Heart left ventricle (tissue), 16 donors: Measurements from ENCODE around the gene RUNX1. TPM values are rescaled to one million over a fixed set of nuclear protein-coding genes. Genes with fewer than 3 reads are reported as not detected.

Source experiments
- ATAC-seq, 4 donors: fragments of 200-7000 bp; cut with Tn5 transposase; one replicate each; pipeline ENCODE4 v1.9.1; 2020 to 2022; ENCODE audit warnings: moderate library complexity in 4 of 4, mild to moderate bottlenecking in 3 of 4, moderate number of reproducible peaks in 1 of 4
- DNase-seq, 5 donors: peaks; one replicate each; pipeline ENCODE4 v3.0.0-alpha.2; 2020
- H3K27ac ChIP-seq, 12 donors: fragments of 200-600 bp; sonication (generic) in 4 of 12; one replicate each; pipeline versions ENCODE4 v1.5.0 to v1.8.0; 2016 to 2022; ENCODE audit warnings: mild to moderate bottlenecking in 2 of 12
- H3K27me3 ChIP-seq, 9 donors: fragments of 200-600 bp; sonication (generic) in 2 of 9; one replicate each; pipeline versions ENCODE4 v1.5.1 to v1.8.0; 2016 to 2022; ENCODE audit warnings: mild to moderate bottlenecking in 3 of 9
- H3K36me3 ChIP-seq, 9 donors: fragments of 200-600 bp; sonication (generic) in 2 of 9; one replicate each; pipeline versions ENCODE4 v1.5.0 to v1.8.0; 2018 to 2022; ENCODE audit warnings: mild to moderate bottlenecking in 2 of 9
- H3K4me1 ChIP-seq, 12 donors: fragments of 200-600 bp; sonication (generic) in 4 of 12; one replicate each; pipeline versions ENCODE4 v1.5.0 to v1.8.0; 2016 to 2022; ENCODE audit warnings: mild to moderate bottlenecking in 3 of 12
- H3K4me3 ChIP-seq, 12 donors: fragments of 200-600 bp; sonication (generic) in 4 of 12; one replicate each; pipeline versions ENCODE4 v1.5.0 to v1.8.0; 2017 to 2022; ENCODE audit warnings: mild to moderate bottlenecking in 9 of 12, moderate library complexity in 4 of 12
- H3K9me3 ChIP-seq, 12 donors: fragments of 200-600 bp; sonication (generic) in 4 of 12; one replicate each; pipeline versions ENCODE4 v1.5.0 to v1.8.0; 2016 to 2022; ENCODE audit warnings: mild to moderate bottlenecking in 1 of 12
- POLR2A ChIP-seq, 2 donors: fragments of 450-650 bp; IDR thresholded peaks; one replicate each; pipeline ENCODE4 v1.6.1; 2017; ENCODE audit warnings: antibody characterized with exemption in 2 of 2, mild to moderate bottlenecking in 2 of 2, moderate library complexity in 2 of 2
- WGBS, 4 donors: extraction: QIAGEN DNeasy Blood & Tissue Kit in 2 of 4; methylation state at CpG; one replicate each; pipeline versions ENCODE4 v1.1.5 to v1.1.7; 2013 to 2018; 5-methylcytosine and 5-hydroxymethylcytosine counted together
- intact Hi-C, 10 donors: fragments of 100-400 bp; cut with DNase I; formaldehyde crosslinking; loops; one replicate each; pipeline versions ENCODE4 v1.11.1 to v1.14.2; 2022
- polyA plus RNA-seq, 2 donors: library from polyadenylated mRNA; stranded (reverse); fragments of 200-250 nt; gene quantifications; one replicate each; pipeline ENCODE4 v1.2.3, GENCODE V29; 2013
- total RNA-seq, 9 donors: library from RNA; depleted of rRNA in 2 of 9; stranded (reverse); fragments of >200 nt in 2 of 9; fragmentation: NEBNext Ultra II Directional in 3 of 9; extraction: Animal tissue kit (Norgen Biotek cat#: 25700) in 3 of 9; gene quantifications; one replicate each; pipeline versions ENCODE4 v1.1.0 to v1.2.4, GENCODE V29; 2016 to 2023
- TF ChIP-seq, protein P1 (sequence below), 12 donors: fragments of 200-600 bp; sonication (generic) in 4 of 12; IDR thresholded peaks; one replicate each; pipeline versions ENCODE4 v1.5.0 to v1.8.0; 2018 to 2022; ENCODE audit warnings: antibody characterized with exemption in 12 of 12, mild to moderate bottlenecking in 5 of 12
- donor health status: ischemic (EF 13 %, LVEDD 7.1; RV severe dilation, severe dysfunction).
- donor health status: healthy with polysubstance abuse.
- donor health status: DM: no; HTN: yes; CAD: no.
- donor health status: DM: no; HTN: no; CAD: no.
- donor health status: ischemic (EF 25% LVEDD 6.9; RV normal size, moderate dysfunction).
- donor health status: ischemic (EF 25% LVEDD 5.7; RV mildly dilated, moderate dysfunction).
- donor health status: healthy.
- donor health status: DM: yes; HTN: yes; CAD: no.
- donor health status: ischemic (EF 35%, LVEDD 5.7; RV mildly dilated, moderate dysfunction).
- donor health status: nonischemic (EF 11% LVEDD 7.7; RV severe dilation, severe dysfunction).
- donor health status: DM: yes; HTN: yes; CAD: no.
- donor health status: PGD.
- donor health status: ischemic (EF 29% LVEDD 5.4; RV normal size, mild dysfunction).
- donor health status: nonischemic (EF 23%, LVEDD 6.1; RV moderate dilation, normal function).

The RUNX1 gene
- total and polyA plus RNA-seq, 11 donors, result 0.61 to 54.5 (median 4.1) TPM

DNA sequence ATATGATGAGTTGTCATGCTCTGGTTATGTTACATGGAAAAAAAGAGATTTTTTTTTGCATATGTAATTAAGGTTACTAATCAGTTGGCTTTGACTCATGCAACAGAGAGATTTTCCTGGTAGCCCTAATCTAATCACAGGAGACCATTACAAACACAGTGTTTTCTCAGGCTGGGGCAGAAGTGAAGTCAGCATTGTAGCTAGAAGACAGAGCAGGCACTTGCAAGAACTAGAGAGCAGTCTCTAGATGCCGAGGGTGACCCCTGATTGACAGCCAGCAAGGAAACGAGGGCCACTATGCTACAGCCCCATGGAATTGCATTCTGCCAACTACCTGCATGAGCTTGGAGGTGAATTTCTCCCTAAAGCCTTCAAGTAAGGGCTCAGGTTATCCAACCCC, 151.3 kb downstream of the RUNX1 start:
- ATAC-seq, result no peak
- Histone ChIP-seq H3K27me3 (peaks cover 0 to 53% (median 6%) of the 10 kb centered on the region in 9 donors), H3K27ac (no peak overlapping the region), H3K4me1 (no peaks in the 10 kb centered on the region), H3K4me3 (no peak overlapping the region), H3K9me3 (peaks cover 0 to 21% (median 8%) of the 10 kb centered on the region in 12 donors), H3K36me3 (no peaks in the 10 kb centered on the region)
- TF ChIP-seq, protein P1, sequence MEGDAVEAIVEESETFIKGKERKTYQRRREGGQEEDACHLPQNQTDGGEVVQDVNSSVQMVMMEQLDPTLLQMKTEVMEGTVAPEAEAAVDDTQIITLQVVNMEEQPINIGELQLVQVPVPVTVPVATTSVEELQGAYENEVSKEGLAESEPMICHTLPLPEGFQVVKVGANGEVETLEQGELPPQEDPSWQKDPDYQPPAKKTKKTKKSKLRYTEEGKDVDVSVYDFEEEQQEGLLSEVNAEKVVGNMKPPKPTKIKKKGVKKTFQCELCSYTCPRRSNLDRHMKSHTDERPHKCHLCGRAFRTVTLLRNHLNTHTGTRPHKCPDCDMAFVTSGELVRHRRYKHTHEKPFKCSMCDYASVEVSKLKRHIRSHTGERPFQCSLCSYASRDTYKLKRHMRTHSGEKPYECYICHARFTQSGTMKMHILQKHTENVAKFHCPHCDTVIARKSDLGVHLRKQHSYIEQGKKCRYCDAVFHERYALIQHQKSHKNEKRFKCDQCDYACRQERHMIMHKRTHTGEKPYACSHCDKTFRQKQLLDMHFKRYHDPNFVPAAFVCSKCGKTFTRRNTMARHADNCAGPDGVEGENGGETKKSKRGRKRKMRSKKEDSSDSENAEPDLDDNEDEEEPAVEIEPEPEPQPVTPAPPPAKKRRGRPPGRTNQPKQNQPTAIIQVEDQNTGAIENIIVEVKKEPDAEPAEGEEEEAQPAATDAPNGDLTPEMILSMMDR (IDR thresholded peaks at IDR 0.05), result no peak
- TF ChIP-seq POLR2A (IDR thresholded peaks at IDR 0.05), result no peak
- intact Hi-C loops, result loop anchor here in 6 of 10 donors (10.0 kb wide), 8 partner anchors 147 to 937 kb away; partner anchors contain the start of gene RUNX1 (in 1 of the 6)
- 58 to 79% (median 64%) methylated on average over 2 of the region's 2 CpGs for WGBS, 4 donors
- no peak for DNase-seq

DNA sequence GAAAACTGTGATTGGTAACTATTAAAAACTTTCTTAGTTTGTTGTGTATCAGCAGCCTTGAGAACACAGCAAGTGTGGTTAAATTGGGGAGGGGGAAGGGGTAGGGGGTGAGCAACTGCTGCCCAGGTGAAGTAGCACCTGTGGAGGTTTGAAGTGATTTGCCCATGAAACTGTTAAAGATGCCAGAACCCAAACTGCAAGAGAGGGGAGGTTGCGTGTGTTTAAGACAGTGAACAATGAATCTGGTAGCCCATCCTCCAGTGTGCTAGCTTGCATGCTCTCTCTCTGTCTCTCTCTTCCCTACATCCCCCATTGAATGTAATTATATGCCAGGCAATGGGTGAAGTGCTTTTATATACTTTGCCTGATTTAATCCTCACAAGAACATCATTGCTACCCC, 154.7 kb downstream of the RUNX1 start:
- DNase-seq (no peak), ATAC-seq (no peak)
- no peaks in the 10 kb centered on the region for H3K36me3 ChIP-seq
- H3K9me3 ChIP-seq, result peaks cover 0 to 21% (median 8%) of the 10 kb centered on the region in 12 donors
- intact Hi-C loops, result loop anchor here (5.0 to 10.0 kb wide), 13 partner anchors 150 to 948 kb away; partner anchors contain the start of gene RUNX1 (in 2 of the 10)
- peaks cover 10 to 71% (median 38%) of the 10 kb centered on the region in 9 donors for H3K27me3 ChIP-seq
- WGBS, 4 donors, result 60 to 65% (median 63%) methylated on average over 1 of the region's 1 CpG
- H3K27ac ChIP-seq, result no peak overlapping the region
- H3K4me1 ChIP-seq, result peaks cover 0 to 20% (median 6%) of the 10 kb centered on the region in 12 donors
- TF ChIP-seq, protein P1 (IDR thresholded peaks at IDR 0.05), result no peak
- no peak for TF ChIP-seq POLR2A (IDR thresholded peaks at IDR 0.05)
- H3K4me3 ChIP-seq, result no peak overlapping the region

DNA sequence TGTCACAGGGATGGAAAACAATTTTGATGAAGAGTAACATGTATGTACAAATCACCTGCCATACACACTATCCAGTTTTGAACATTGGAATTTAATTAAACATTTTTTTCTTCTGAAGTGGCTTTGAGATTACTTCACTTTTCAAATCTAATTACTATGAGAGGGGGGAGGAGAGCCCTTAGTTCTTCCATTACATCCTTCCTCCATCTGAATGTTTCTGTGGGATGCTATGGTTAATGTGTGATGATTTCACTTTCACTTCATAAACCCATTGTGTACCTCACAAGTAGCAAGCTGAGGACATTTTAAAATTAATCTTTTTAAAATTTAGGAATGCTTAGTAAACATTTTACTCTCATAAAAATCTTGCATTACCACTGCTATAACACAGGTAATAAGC, 156.9 kb downstream of the RUNX1 start:
- DNase-seq (no peak), ATAC-seq (no peak)
- peaks cover 0 to 6% (median under 1%) of the 10 kb centered on the region in 12 donors for H3K9me3 ChIP-seq
- no peak for TF ChIP-seq POLR2A (IDR thresholded peaks at IDR 0.05)
- TF ChIP-seq, protein P1 (IDR thresholded peaks at IDR 0.05), result no peak
- H3K36me3 ChIP-seq, result no peaks in the 10 kb centered on the region
- peaks cover 0 to 40% (median 15%) of the 10 kb centered on the region in 12 donors for H3K4me1 ChIP-seq
- intact Hi-C loops, result loop anchor here (5.0 to 10.0 kb wide), 13 partner anchors 153 to 950 kb away; partner anchors contain the start of gene RUNX1 (in 2 of the 10)
- H3K27me3 ChIP-seq, result peaks cover 10 to 72% (median 38%) of the 10 kb centered on the region in 9 donors
- H3K27ac ChIP-seq, result no peak overlapping the region
- H3K4me3 ChIP-seq, result no peak overlapping the region

DNA sequence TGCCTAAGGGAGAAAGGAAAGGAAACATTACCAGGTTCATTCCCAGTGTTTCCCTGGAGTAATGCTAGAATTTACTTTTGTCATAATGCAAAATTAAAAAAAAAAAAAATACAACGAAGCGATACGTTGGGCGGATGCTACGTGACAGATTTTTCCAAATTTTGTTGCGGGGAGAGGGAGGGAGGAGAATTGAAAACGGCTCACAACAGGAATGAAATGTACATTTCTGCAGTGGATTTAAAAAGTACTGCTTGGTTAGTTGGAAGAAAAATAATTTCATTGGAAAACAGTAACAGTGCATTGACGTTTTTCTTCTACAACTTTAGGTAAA, 157.5 kb downstream of the RUNX1 start:
- no peaks in the 10 kb centered on the region for H3K36me3 ChIP-seq
- DNase-seq (no peak), ATAC-seq (no peak)
- H3K4me3 ChIP-seq, result peak overlapping the region in 5 of 12 donors; percentile 69 to 84 (median 75)
- TF ChIP-seq, protein P1 (IDR thresholded peaks at IDR 0.05), result no peak
- TF ChIP-seq POLR2A (IDR thresholded peaks at IDR 0.05), result no peak
- intact Hi-C loops, result loop anchor here (2.0 to 10.0 kb wide), 15 partner anchors 153 to 951 kb away; partner anchors contain the start of gene RUNX1 (in 2 of the 10)
- 15 to 22% (median 18%) methylated on average over 8 of the region's 8 CpGs for WGBS, 4 donors
- H3K9me3 ChIP-seq, result no peaks in the 10 kb centered on the region
- peaks cover 14 to 78% (median 42%) of the 10 kb centered on the region in 9 donors for H3K27me3 ChIP-seq
- peak overlapping the region in 4 of 12 donors; percentile 85 to 98 (median 96) for H3K27ac ChIP-seq
- H3K4me1 ChIP-seq, result peaks cover 0 to 45% (median 15%) of the 10 kb centered on the region in 12 donors
